ENCODE data around the gene FOXP2. TPM values are rescaled to one million over a fixed set of nuclear protein-coding genes. Genes with fewer than 3 reads are reported as not detected.

FOXP2 gene
- total and polyA plus RNA-seq, 4 donors = 1.2 to 7.4 (median 5.7) TPM

DNA sequence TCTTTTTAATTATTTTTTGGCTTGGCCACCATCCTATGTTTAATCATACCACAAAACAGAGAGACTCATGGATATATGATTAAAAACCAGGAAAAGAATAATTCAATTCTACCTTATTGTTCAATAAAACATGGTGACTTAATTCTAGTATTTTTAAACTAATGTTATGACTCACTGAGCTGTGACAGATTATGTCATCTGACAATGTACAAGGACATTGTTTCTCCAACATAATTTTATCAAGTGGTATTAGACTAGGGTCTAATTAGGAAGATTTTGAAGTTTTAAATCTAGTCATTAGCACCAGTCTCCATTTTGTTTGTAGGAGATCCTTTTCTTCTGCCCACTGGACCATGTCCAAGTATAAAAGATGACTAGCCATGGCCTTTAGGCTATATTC is 307.9 kb downstream of the FOXP2 start:
- Histone ChIP-seq H3K4me3 (ENCODE audit: low read depth in 1 of 3, low read length in 3 of 3) (no peak overlapping the region), H3K27me3 (ENCODE audit: control insufficient read depth in 4 of 4, insufficient read depth in 4 of 4, low read length in 3 of 4) (no peaks in the 10 kb centered on the region), H3K36me3 (ENCODE audit: control insufficient read depth in 4 of 4, insufficient read depth in 3 of 4, low read depth in 1 of 4, low read length in 3 of 4) (no peaks in the 10 kb centered on the region), H3K27ac (ENCODE audit: low read depth in 1 of 2, low read length in 2 of 2) (no peak overlapping the region), H3K4me1 (ENCODE audit: control insufficient read depth in 4 of 4, insufficient read depth in 4 of 4, low read length in 3 of 4) (no peaks in the 10 kb centered on the region), H3K9me3 (ENCODE audit: control insufficient read depth in 4 of 4, low read length in 3 of 4) (peaks cover 0 to 1% (median 0%) of the 10 kb centered on the region in 4 donors), H3K9ac (ENCODE audit: low read depth in 1 of 2, low read length in 2 of 2) (no peak overlapping the region)
- no peak for DNase-seq (ENCODE audit: low spot score)
- TF ChIP-seq, protein P1, sequence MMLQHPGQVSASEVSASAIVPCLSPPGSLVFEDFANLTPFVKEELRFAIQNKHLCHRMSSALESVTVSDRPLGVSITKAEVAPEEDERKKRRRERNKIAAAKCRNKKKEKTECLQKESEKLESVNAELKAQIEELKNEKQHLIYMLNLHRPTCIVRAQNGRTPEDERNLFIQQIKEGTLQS (IDR thresholded peaks at IDR 0.05) = no peak
- TF ChIP-seq YY1 (IDR thresholded peaks at IDR 0.05) (no peak), NR2F2 (IDR thresholded peaks at IDR 0.05) (no peak), GABPA (IDR thresholded peaks at IDR 0.05 in 1 of 2, conservative IDR thresholded peaks at IDR 0.05 in 1 of 2) (no peak), RXRA (IDR thresholded peaks at IDR 0.05) (no peak), FOXA1 (IDR thresholded peaks at IDR 0.05) (no peak), RAD21 (IDR thresholded peaks at IDR 0.05) (no peak), SP1 (IDR thresholded peaks at IDR 0.05) (no peak), TAF1 (conservative IDR thresholded peaks at IDR 0.05) (no peak), HNF4G (IDR thresholded peaks at IDR 0.05) (no peak), JUND (IDR thresholded peaks at IDR 0.05) (no peak), FOXA2 (IDR thresholded peaks at IDR 0.05) (no peak), HNF4A (conservative IDR thresholded peaks at IDR 0.05) (no peak)
- TF ChIP-seq, protein P2, sequence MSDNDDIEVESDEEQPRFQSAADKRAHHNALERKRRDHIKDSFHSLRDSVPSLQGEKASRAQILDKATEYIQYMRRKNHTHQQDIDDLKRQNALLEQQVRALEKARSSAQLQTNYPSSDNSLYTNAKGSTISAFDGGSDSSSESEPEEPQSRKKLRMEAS (IDR thresholded peaks at IDR 0.05) = no peak
- TF ChIP-seq, protein P3, sequence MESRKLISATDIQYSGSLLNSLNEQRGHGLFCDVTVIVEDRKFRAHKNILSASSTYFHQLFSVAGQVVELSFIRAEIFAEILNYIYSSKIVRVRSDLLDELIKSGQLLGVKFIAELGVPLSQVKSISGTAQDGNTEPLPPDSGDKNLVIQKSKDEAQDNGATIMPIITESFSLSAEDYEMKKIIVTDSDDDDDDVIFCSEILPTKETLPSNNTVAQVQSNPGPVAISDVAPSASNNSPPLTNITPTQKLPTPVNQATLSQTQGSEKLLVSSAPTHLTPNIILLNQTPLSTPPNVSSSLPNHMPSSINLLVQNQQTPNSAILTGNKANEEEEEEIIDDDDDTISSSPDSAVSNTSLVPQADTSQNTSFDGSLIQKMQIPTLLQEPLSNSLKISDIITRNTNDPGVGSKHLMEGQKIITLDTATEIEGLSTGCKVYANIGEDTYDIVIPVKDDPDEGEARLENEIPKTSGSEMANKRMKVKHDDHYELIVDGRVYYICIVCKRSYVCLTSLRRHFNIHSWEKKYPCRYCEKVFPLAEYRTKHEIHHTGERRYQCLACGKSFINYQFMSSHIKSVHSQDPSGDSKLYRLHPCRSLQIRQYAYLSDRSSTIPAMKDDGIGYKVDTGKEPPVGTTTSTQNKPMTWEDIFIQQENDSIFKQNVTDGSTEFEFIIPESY (IDR thresholded peaks at IDR 0.05) = no peak
- TF ChIP-seq, protein P4, sequence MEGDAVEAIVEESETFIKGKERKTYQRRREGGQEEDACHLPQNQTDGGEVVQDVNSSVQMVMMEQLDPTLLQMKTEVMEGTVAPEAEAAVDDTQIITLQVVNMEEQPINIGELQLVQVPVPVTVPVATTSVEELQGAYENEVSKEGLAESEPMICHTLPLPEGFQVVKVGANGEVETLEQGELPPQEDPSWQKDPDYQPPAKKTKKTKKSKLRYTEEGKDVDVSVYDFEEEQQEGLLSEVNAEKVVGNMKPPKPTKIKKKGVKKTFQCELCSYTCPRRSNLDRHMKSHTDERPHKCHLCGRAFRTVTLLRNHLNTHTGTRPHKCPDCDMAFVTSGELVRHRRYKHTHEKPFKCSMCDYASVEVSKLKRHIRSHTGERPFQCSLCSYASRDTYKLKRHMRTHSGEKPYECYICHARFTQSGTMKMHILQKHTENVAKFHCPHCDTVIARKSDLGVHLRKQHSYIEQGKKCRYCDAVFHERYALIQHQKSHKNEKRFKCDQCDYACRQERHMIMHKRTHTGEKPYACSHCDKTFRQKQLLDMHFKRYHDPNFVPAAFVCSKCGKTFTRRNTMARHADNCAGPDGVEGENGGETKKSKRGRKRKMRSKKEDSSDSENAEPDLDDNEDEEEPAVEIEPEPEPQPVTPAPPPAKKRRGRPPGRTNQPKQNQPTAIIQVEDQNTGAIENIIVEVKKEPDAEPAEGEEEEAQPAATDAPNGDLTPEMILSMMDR (IDR thresholded peaks at IDR 0.05; ENCODE audit: low read depth, low read length, missing input control) = no peak
- TF ChIP-seq, protein P5, sequence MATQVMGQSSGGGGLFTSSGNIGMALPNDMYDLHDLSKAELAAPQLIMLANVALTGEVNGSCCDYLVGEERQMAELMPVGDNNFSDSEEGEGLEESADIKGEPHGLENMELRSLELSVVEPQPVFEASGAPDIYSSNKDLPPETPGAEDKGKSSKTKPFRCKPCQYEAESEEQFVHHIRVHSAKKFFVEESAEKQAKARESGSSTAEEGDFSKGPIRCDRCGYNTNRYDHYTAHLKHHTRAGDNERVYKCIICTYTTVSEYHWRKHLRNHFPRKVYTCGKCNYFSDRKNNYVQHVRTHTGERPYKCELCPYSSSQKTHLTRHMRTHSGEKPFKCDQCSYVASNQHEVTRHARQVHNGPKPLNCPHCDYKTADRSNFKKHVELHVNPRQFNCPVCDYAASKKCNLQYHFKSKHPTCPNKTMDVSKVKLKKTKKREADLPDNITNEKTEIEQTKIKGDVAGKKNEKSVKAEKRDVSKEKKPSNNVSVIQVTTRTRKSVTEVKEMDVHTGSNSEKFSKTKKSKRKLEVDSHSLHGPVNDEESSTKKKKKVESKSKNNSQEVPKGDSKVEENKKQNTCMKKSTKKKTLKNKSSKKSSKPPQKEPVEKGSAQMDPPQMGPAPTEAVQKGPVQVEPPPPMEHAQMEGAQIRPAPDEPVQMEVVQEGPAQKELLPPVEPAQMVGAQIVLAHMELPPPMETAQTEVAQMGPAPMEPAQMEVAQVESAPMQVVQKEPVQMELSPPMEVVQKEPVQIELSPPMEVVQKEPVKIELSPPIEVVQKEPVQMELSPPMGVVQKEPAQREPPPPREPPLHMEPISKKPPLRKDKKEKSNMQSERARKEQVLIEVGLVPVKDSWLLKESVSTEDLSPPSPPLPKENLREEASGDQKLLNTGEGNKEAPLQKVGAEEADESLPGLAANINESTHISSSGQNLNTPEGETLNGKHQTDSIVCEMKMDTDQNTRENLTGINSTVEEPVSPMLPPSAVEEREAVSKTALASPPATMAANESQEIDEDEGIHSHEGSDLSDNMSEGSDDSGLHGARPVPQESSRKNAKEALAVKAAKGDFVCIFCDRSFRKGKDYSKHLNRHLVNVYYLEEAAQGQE (IDR thresholded peaks at IDR 0.05) = no peak

DNA sequence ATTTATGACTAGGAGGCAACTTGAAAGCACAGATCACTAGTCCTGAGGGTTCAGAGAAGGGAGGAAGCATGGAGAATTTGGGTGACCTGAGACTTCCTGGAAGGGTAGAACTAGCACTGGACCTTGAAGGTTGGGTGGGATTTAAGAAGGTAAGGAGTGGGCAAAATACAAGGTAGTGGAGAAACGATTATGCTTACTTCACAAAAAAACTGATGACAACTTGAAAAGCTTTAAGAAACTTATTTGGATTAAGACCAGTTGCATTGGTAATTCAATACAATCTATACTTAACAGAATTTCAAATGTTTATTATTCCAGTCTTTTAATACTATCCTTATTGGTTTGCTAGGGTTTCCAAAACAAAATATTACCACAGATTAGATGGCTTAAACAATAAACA is 308.7 kb downstream of the FOXP2 start:
- Histone ChIP-seq H3K4me1 (ENCODE audit: control insufficient read depth in 4 of 4, insufficient read depth in 4 of 4, low read length in 3 of 4) (no peaks in the 10 kb centered on the region), H3K36me3 (ENCODE audit: control insufficient read depth in 4 of 4, insufficient read depth in 3 of 4, low read depth in 1 of 4, low read length in 3 of 4) (no peaks in the 10 kb centered on the region), H3K4me3 (ENCODE audit: low read depth in 1 of 3, low read length in 3 of 3) (no peak overlapping the region), H3K9ac (ENCODE audit: low read depth in 1 of 2, low read length in 2 of 2) (no peak overlapping the region), H3K27me3 (ENCODE audit: control insufficient read depth in 4 of 4, insufficient read depth in 4 of 4, low read length in 3 of 4) (no peaks in the 10 kb centered on the region), H3K9me3 (ENCODE audit: control insufficient read depth in 4 of 4, low read length in 3 of 4) (peaks cover 0 to 1% (median 0%) of the 10 kb centered on the region in 4 donors), H3K27ac (ENCODE audit: low read depth in 1 of 2, low read length in 2 of 2) (no peak overlapping the region)
- TF ChIP-seq, protein P4 (IDR thresholded peaks at IDR 0.05; ENCODE audit: low read depth, low read length, missing input control) = no peak
- TF ChIP-seq TAF1 (conservative IDR thresholded peaks at IDR 0.05) = no peak
- 49% methylated on average over 1 of the region's 1 CpG for WGBS
- no peak for DNase-seq (ENCODE audit: low spot score)
